CD4-positive, alpha-beta T cell (primary cell): ENCODE results near the gene ADM2. TPM values are rescaled to one million over a fixed set of nuclear protein-coding genes. Genes with fewer than 3 reads are reported as not detected.

Source experiments
- ATAC-seq: fragments of 200-7000 bp; cut with Tn5 transposase; one replicate; pipeline ENCODE4 v1.10.0; 2022; ENCODE audit warnings: mild to moderate bottlenecking; ENCODE audit not compliant: poor library complexity
- CTCF ChIA-PET: fragments of 350-600 bp; sonication (Branson Sonifier 250); formaldehyde crosslinking; loops from one replicate; lab custom pipeline; 2021; ENCODE audit warnings: antibody characterized with exemption, inconsistent platforms; lab: Charles Lee
- POLR2A ChIA-PET: fragments of 350-600 bp; sonication (Branson Sonifier 250); formaldehyde crosslinking; loops from one replicate; lab custom pipeline; 2021; ENCODE audit warnings: antibody characterized with exemption, inconsistent platforms; lab: Charles Lee
- DNase-seq, 14 experiments: peaks; one replicate each; pipeline ENCODE4 v3.0.0-alpha.2; 2013 to 2020; ENCODE audit warnings: mixed read lengths in 2 of 14
- H3K27ac ChIP-seq, 2 donors: one replicate each; pipeline versions ENCODE4 v1.5.1 to v1.7.0; 2013; ENCODE audit warnings: low read length in 2 of 2, low read depth in 1 of 2, mild to moderate bottlenecking in 1 of 2
- H3K27me3 ChIP-seq, 2 experiments: 1 replicate in 1 of 2; 2 replicates in 1 of 2; pipeline versions ENCODE4 v1.6.1 to v1.7.0; 2013; ENCODE audit warnings: low read length in 2 of 2, control low read depth in 1 of 2, mild to moderate bottlenecking in 1 of 2, moderate library complexity in 1 of 2; ENCODE audit not compliant: insufficient read depth in 2 of 2, control insufficient read depth in 1 of 2
- H3K36me3 ChIP-seq: one replicate; pipeline ENCODE4 v1.6.1; 2013; ENCODE audit warnings: low read length, control low read depth; ENCODE audit not compliant: insufficient read depth
- H3K4me1 ChIP-seq: one replicate; pipeline ENCODE4 v1.6.1; 2013; ENCODE audit warnings: low read length, control low read depth; ENCODE audit not compliant: insufficient read depth
- H3K4me3 ChIP-seq: one replicate; pipeline ENCODE4 v1.5.1; 2013; ENCODE audit warnings: mild to moderate bottlenecking, low read length, moderate library complexity
- H3K9me3 ChIP-seq, 2 experiments: 1 replicate in 1 of 2; 2 replicates in 1 of 2; pipeline versions ENCODE4 v1.6.1 to v1.7.0; 2013; ENCODE audit warnings: low read length in 2 of 2, mild to moderate bottlenecking in 2 of 2, control low read depth in 1 of 2, moderate library complexity in 1 of 2; ENCODE audit not compliant: control insufficient read depth in 1 of 2, insufficient read depth in 1 of 2
- H3K27ac Mint-ChIP-seq: one replicate; pipeline ENCODE4 v1.8.0; 2020; ENCODE audit warnings: mixed read lengths
- H3K27me3 Mint-ChIP-seq: one replicate; pipeline ENCODE4 v1.8.0; 2021; ENCODE audit warnings: mixed read lengths
- H3K36me3 Mint-ChIP-seq: one replicate; pipeline ENCODE4 v1.8.0; 2021; ENCODE audit warnings: low read depth, mixed read lengths
- H3K4me1 Mint-ChIP-seq: one replicate; pipeline ENCODE4 v1.8.0; 2021; ENCODE audit warnings: low read depth, mixed read lengths
- H3K4me3 Mint-ChIP-seq: one replicate; pipeline ENCODE4 v1.8.0; 2020; ENCODE audit warnings: mild to moderate bottlenecking, mixed read lengths
- H3K9me3 Mint-ChIP-seq: one replicate; pipeline ENCODE4 v1.8.0; 2020; ENCODE audit warnings: mixed read lengths
- intact Hi-C, 2 experiments: fragments of 100-400 bp; cut with DNase I in 1 of 2; cut with micrococcal nuclease in 1 of 2; formaldehyde crosslinking; loops; one replicate each; pipeline versions ENCODE4 v1.15.1 to v1.9.0; 2023 to 2025; cut with DNase I, micrococcal nuclease
- total RNA-seq, 174 experiments: library from RNA in 2 of 174; stranded (reverse) in 2 of 174; gene quantifications; one replicate each; pipeline ENCODE4 v1.2.3 and lab custom pipeline; 2021 to 2026
- TF ChIP-seq, protein P1 (sequence below): fragments of 200-600 bp; IDR thresholded peaks from one replicate; pipeline ENCODE4 v1.8.0; 2022; ENCODE audit warnings: antibody characterized with exemption, mild to moderate bottlenecking

ADM2 gene
- total RNA-seq, 2 experiments from 2014 or later = 1.1 to 1.6 TPM

- POLR2A ChIA-PET = interaction anchor here (0.7 to 6.7 kb wide), 8 partner anchors 10 to 93 kb away, joined by 3 to 258 read pairs (median 18); partner anchors contain the start of genes CHKB, KLHDC7B, LMF2 and NCAPH2
- Mint-ChIP-seq H3K9me3 (no peaks in the 10 kb centered on the region), H3K36me3 (peaks cover 18% of the 10 kb centered on the region), H3K27me3 (peaks cover 8% of the 10 kb centered on the region), H3K4me3 (peak overlapping the region; percentile 83), H3K27ac (peak overlapping the region; percentile 90), H3K4me1 (peaks cover 38% of the 10 kb centered on the region)
- intact Hi-C loops = loop anchor here (2.0 to 5.0 kb wide), 5 partner anchors 33 to 94 kb away; partner anchors contain the start of genes CHKB (in 1 of the 2) and SYCE3 (in 1 of the 2)
- H3K27ac ChIP-seq = no peak overlapping the region
- CTCF ChIA-PET = interaction anchor here (0.7 to 5.2 kb wide), 4 partner anchors 12 to 93 kb away, joined by 3 to 70 read pairs (median 5); partner anchors contain the start of gene SYCE3
- peak overlapping the region; percentile 80 for H3K4me3 ChIP-seq
- peaks cover 11% of the 10 kb centered on the region for H3K36me3 ChIP-seq
- ATAC-seq (no peak), DNase-seq (peak in 1 of 14 experiments; percentile 38)
- TF ChIP-seq, protein P1, sequence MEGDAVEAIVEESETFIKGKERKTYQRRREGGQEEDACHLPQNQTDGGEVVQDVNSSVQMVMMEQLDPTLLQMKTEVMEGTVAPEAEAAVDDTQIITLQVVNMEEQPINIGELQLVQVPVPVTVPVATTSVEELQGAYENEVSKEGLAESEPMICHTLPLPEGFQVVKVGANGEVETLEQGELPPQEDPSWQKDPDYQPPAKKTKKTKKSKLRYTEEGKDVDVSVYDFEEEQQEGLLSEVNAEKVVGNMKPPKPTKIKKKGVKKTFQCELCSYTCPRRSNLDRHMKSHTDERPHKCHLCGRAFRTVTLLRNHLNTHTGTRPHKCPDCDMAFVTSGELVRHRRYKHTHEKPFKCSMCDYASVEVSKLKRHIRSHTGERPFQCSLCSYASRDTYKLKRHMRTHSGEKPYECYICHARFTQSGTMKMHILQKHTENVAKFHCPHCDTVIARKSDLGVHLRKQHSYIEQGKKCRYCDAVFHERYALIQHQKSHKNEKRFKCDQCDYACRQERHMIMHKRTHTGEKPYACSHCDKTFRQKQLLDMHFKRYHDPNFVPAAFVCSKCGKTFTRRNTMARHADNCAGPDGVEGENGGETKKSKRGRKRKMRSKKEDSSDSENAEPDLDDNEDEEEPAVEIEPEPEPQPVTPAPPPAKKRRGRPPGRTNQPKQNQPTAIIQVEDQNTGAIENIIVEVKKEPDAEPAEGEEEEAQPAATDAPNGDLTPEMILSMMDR = no peak
- H3K9me3 ChIP-seq = no peaks in the 10 kb centered on the region
- peaks cover 78% of the 10 kb centered on the region for H3K4me1 ChIP-seq
- no peaks in the 10 kb centered on the region for H3K27me3 ChIP-seq
Observed at GRCh38 chr22:50527921-50528681, 46.8 kb downstream of the ADM2 start.

GRCh38 chr22:50528682-50529415 lies 47.5 kb downstream of the ADM2 start:
- POLR2A ChIA-PET = interaction anchor here (0.7 to 6.7 kb wide), 10 partner anchors 9 to 92 kb away, joined by 3 to 258 read pairs (median 6); partner anchors contain the start of genes CHKB, KLHDC7B, LMF2 and NCAPH2

More at GRCh38 chr22:50528682-50529415, 47.5 kb downstream of the ADM2 start:
- H3K36me3 Mint-ChIP-seq = peaks cover 12% of the 10 kb centered on the region
- ATAC-seq (no peak), DNase-seq (peak in 2 of 14 experiments; percentile 29 to 50)
- Histone ChIP-seq H3K4me3 (peak overlapping the region; percentile 80), H3K27ac (peak overlapping the region; percentile 21 to 74), H3K9me3 (no peaks in the 10 kb centered on the region), H3K27me3 (no peaks in the 10 kb centered on the region), H3K4me1 (peaks cover 82% of the 10 kb centered on the region), H3K36me3 (peaks cover 3% of the 10 kb centered on the region)
- H3K27ac Mint-ChIP-seq = peak overlapping the region; percentile 90
- H3K4me1 Mint-ChIP-seq = peaks cover 45% of the 10 kb centered on the region
- CTCF ChIA-PET = interaction anchor here (1.8 to 5.2 kb wide), 3 partner anchors 11 to 92 kb away, joined by 5 to 70 read pairs (median 5); partner anchors contain the start of gene SYCE3
- intact Hi-C loops = loop anchor here (5.0 kb wide), 4 partner anchors 33 to 93 kb away; partner anchors contain the start of genes CHKB (in 1 of the 2) and SYCE3 (in 1 of the 2)
- TF ChIP-seq, protein P1 = no peak
- H3K4me3 Mint-ChIP-seq = peak overlapping the region; percentile 83
- H3K9me3 Mint-ChIP-seq = no peaks in the 10 kb centered on the region
- peaks cover 13% of the 10 kb centered on the region for H3K27me3 Mint-ChIP-seq
